Measurements from ENCODE around the gene BMPR1A.

The BMPR1A gene

DNA sequence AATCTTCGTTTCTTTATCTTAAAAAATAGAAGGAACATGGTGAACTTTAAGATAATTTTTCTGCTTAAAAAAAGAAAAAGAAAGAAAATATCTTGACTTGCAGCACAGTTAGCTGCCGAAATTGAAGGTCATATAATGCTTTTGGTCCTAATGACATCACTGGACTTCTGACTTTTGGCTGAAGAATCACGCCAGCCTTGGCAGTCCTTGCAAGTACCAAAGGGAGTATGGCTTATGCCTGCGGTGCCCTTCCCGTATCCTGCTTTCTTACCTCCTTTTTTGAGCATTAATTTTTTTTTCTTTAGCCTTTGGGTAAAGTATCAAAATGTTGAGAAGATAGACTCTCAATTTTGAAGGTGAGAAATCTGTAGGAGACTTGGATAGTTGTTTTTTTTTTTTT is 7.0 kb downstream of the BMPR1A start:
- H3K4me3 ChIP-seq (ENCODE audit: low read depth, low read length): no peak overlapping the region
- TF ChIP-seq, protein P1, sequence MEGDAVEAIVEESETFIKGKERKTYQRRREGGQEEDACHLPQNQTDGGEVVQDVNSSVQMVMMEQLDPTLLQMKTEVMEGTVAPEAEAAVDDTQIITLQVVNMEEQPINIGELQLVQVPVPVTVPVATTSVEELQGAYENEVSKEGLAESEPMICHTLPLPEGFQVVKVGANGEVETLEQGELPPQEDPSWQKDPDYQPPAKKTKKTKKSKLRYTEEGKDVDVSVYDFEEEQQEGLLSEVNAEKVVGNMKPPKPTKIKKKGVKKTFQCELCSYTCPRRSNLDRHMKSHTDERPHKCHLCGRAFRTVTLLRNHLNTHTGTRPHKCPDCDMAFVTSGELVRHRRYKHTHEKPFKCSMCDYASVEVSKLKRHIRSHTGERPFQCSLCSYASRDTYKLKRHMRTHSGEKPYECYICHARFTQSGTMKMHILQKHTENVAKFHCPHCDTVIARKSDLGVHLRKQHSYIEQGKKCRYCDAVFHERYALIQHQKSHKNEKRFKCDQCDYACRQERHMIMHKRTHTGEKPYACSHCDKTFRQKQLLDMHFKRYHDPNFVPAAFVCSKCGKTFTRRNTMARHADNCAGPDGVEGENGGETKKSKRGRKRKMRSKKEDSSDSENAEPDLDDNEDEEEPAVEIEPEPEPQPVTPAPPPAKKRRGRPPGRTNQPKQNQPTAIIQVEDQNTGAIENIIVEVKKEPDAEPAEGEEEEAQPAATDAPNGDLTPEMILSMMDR (IDR thresholded peaks at IDR 0.05; ENCODE audit: borderline replicate concordance, insufficient read depth, low read depth, low read length): no peak

DNA sequence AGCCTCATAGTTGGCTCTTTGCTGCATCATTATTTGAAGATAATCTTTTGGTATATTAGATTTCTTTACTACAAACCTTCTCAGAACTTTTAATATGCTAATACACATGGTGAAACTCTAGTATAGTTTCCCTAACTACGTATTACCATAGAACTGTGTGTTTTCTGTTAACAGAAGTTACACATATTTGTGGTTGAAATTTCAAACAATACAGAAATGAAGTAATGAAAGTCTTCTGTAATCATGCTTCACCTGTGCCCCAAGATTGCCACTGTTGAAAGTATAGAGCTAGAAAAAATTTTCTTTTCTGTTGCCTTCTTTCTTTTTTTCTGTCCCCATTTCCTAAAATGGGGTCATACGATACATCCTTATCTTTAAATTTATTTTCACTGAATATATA is 9.1 kb downstream of the BMPR1A start:
- H3K4me3 ChIP-seq (ENCODE audit: low read depth, low read length): no peak overlapping the region

DNA sequence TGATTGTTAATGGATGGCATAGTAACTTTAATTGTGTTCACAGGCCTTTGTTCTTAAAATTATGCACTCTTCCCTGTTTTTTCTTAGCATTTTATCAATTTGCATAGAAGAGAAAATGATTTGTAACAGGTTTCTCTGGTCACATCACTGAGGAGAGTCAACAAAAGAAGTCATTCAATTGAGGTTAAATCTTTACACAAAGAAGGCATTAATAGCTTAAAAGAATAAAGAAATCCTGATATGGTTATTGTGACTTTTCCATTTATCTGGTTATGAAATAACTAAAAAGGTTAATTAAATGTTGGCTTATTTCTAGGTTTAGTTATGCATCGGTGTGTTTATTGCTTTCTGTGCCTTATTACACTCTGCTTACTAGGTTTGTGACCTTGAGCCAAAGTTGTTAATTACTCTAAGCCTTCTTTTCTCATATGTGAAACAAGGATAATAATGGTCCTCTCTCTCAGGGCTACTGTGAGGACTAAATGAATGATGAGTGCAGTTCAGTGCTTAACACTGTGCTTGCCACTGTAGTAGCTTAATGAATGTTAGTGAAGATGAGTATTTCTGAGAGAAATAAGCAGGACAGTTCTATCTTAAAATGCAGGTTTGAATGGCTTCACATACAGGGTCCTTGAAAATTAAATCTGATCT is 12.1 kb downstream of the BMPR1A start:
- H3K4me3 ChIP-seq (ENCODE audit: low read depth, low read length): no peak overlapping the region
- TF ChIP-seq, protein P1 (IDR thresholded peaks at IDR 0.05; ENCODE audit: borderline replicate concordance, insufficient read depth, low read depth, low read length): no peak

More for the DNA sequence above, 9.1 kb downstream of the BMPR1A start:
- TF ChIP-seq, protein P1 (IDR thresholded peaks at IDR 0.05; ENCODE audit: borderline replicate concordance, insufficient read depth, low read depth, low read length): no peak

DNA sequence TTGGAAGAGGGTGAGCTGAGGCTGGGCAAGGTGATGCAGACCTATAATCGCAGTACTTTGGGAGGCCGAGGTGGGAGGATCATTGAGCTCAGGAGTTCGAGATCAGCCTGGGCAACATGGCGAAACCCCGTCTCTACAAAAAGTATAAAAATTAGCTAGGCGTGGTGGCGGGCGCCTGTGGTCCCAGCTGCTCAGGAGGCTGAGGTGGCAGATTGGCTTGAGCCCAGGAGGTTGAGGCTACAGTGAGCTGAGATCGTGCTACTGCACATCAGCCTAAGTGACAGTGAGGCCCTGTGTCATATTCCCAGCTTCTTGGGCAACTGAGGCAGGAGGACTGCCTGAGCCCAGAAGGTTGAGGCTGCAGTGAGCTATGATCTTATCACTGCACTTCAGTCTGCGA is 13.6 kb downstream of the BMPR1A start:
- H3K4me3 ChIP-seq (ENCODE audit: low read depth, low read length): no peak overlapping the region
- TF ChIP-seq, protein P1 (IDR thresholded peaks at IDR 0.05; ENCODE audit: borderline replicate concordance, insufficient read depth, low read depth, low read length): no peak

DNA sequence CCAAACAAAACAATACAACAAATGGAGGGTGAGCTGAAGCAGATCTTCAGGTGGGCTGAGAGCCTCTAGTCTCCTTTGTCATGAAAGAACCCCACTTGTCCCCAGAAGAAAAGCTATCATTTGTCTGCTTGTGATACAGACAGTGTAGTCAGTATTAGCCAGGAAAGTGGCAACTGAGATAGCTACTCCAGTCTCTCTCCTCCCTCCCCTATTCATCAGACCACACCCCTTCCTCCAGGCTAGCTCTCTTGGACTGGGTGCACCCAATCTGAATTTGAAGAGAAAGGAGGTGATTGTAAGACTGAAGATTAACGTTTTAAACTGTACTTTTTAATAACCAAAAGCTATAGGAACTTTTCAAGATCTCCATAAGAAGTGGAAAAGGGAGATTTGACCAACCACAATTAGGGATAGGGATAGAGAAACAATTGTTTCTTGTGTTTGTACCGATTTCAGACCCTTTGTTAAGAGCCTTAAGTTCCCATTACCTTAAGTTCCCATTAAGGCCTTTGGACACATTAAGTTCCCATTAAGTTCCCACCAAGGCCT is 14.1 kb downstream of the BMPR1A start:
- H3K4me3 ChIP-seq (ENCODE audit: low read depth, low read length): no peak overlapping the region
- TF ChIP-seq, protein P1 (IDR thresholded peaks at IDR 0.05; ENCODE audit: borderline replicate concordance, insufficient read depth, low read depth, low read length): no peak

DNA sequence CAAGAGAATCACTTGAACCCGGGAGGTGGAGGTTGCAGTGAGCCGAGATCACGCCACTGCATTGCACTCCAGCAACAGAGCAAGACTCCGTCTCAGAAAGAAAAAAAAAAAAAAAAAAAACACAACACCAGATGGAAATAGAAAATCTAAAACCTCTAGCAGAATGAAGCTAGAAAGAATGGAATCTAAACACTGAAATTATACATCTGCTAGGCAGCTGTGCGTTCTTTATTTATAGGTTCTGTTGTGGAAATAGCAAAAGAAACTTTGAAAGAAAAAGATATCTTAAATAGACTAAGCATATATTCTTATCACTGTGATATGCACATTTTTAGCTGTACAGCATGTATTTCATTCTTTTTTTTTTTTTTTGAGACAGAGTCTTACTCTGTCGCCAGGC is 17.1 kb downstream of the BMPR1A start:
- TF ChIP-seq, protein P1 (IDR thresholded peaks at IDR 0.05; ENCODE audit: borderline replicate concordance, insufficient read depth, low read depth, low read length): no peak
- no peak overlapping the region for H3K4me3 ChIP-seq (ENCODE audit: low read depth, low read length)
